ENCODE data around the gene ZNF385B. TPM values are rescaled to one million over a fixed set of nuclear protein-coding genes. Genes with fewer than 3 reads are reported as not detected.
"Not testable (repeated sequence)": the region's sequence is repeated elsewhere in the genome, so short reads cannot be mapped to it uniquely, and the experiment has no call there.

Gene ZNF385B
- polyA plus RNA-seq, 1 of the 3 experiments (the other 2 are of a cell fraction) = 0.16 TPM

DNA sequence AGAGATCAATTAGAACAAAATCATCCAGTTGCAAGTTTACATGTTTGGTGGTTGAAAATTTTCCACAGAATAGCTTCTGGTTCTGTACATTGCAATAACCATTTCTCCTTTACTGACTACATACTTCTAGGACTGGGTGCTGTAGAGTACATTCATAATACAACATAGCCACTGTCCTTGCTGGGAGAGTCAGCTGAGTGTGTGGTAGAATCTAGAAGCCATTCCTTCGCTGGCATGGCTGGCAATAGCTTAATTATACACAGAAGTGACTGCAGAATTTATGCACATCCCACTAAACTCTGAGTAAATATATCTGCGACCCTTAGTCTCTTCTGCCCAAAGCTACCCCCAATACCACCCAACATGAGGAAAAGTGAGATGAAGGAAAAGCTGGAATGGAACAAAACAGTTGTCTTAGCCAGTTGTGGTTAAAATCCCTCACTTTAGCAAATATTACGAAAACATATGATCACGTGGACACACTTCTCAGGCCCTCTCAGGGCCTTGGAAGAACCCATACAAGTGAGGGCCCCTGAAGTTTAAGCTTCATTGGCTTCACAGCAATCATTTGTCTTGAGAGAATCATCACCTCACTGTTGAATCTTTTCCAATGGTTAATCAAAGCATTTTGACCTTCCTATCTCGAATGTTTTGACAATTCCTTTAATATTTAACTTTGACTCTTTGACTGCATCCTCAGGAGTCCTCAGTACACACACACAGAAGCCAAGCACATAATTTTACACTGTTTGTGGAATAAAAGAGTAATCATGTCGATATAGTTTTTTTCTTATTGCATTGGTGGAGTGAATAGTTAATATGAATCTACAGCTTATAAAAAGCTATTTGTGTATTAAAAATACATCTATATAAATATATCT is 225.1 kb downstream of the ZNF385B start:
- no peaks in the 10 kb centered on the region; a peak in 1 of 4 replicates for H3K4me1 ChIP-seq (ENCODE audit: control insufficient read depth in 1 of 2, insufficient read depth in 2 of 2, low read depth in 1 of 2, low read length in 1 of 2)
- TF ChIP-seq ELF1 (IDR thresholded peaks at IDR 0.05) = no peak
- TF ChIP-seq RCOR1 (IDR thresholded peaks at IDR 0.05; ENCODE audit: low read length) = no peak
- TF ChIP-seq, protein P1, sequence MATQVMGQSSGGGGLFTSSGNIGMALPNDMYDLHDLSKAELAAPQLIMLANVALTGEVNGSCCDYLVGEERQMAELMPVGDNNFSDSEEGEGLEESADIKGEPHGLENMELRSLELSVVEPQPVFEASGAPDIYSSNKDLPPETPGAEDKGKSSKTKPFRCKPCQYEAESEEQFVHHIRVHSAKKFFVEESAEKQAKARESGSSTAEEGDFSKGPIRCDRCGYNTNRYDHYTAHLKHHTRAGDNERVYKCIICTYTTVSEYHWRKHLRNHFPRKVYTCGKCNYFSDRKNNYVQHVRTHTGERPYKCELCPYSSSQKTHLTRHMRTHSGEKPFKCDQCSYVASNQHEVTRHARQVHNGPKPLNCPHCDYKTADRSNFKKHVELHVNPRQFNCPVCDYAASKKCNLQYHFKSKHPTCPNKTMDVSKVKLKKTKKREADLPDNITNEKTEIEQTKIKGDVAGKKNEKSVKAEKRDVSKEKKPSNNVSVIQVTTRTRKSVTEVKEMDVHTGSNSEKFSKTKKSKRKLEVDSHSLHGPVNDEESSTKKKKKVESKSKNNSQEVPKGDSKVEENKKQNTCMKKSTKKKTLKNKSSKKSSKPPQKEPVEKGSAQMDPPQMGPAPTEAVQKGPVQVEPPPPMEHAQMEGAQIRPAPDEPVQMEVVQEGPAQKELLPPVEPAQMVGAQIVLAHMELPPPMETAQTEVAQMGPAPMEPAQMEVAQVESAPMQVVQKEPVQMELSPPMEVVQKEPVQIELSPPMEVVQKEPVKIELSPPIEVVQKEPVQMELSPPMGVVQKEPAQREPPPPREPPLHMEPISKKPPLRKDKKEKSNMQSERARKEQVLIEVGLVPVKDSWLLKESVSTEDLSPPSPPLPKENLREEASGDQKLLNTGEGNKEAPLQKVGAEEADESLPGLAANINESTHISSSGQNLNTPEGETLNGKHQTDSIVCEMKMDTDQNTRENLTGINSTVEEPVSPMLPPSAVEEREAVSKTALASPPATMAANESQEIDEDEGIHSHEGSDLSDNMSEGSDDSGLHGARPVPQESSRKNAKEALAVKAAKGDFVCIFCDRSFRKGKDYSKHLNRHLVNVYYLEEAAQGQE (IDR thresholded peaks at IDR 0.05; ENCODE audit: low read depth, low read length) = no peak
- TF ChIP-seq, protein P2, sequence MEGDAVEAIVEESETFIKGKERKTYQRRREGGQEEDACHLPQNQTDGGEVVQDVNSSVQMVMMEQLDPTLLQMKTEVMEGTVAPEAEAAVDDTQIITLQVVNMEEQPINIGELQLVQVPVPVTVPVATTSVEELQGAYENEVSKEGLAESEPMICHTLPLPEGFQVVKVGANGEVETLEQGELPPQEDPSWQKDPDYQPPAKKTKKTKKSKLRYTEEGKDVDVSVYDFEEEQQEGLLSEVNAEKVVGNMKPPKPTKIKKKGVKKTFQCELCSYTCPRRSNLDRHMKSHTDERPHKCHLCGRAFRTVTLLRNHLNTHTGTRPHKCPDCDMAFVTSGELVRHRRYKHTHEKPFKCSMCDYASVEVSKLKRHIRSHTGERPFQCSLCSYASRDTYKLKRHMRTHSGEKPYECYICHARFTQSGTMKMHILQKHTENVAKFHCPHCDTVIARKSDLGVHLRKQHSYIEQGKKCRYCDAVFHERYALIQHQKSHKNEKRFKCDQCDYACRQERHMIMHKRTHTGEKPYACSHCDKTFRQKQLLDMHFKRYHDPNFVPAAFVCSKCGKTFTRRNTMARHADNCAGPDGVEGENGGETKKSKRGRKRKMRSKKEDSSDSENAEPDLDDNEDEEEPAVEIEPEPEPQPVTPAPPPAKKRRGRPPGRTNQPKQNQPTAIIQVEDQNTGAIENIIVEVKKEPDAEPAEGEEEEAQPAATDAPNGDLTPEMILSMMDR (IDR thresholded peaks at IDR 0.05) = no peak
- no peak for TF ChIP-seq NFIC (IDR thresholded peaks at IDR 0.05; ENCODE audit: borderline replicate concordance)
- TF ChIP-seq, protein P3, sequence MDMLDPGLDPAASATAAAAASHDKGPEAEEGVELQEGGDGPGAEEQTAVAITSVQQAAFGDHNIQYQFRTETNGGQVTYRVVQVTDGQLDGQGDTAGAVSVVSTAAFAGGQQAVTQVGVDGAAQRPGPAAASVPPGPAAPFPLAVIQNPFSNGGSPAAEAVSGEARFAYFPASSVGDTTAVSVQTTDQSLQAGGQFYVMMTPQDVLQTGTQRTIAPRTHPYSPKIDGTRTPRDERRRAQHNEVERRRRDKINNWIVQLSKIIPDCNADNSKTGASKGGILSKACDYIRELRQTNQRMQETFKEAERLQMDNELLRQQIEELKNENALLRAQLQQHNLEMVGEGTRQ (IDR thresholded peaks at IDR 0.05; ENCODE audit: borderline replicate concordance, low read depth, low read length) = no peak
- TF ChIP-seq GATA2 (CRISPR knock-in tag; IDR thresholded peaks at IDR 0.05) = no peak
- no peak for TF ChIP-seq TEAD4 (IDR thresholded peaks at IDR 0.05; ENCODE audit: borderline replicate concordance, insufficient read depth)
- ChIA-PET POLR2A (no interaction called here), CTCF (interaction anchor here (1.0 to 1.5 kb wide), 2 partner anchors 9 to 115 kb away, joined by 3 read pairs; no protein-coding TSS in a partner anchor)
- no peaks in the 10 kb centered on the region for H3K9me3 ChIP-seq
- WGBS (ENCODE audit: low lambda C conversion rate) = 67% methylated on average over 6 of the region's 6 CpGs
- H3K27ac ChIP-seq (ENCODE audit: low read depth in 2 of 2, low read length in 1 of 2) = no peak overlapping the region
- H3K9ac ChIP-seq = no peak overlapping the region
- no peak for DNase-seq
- peak overlapping the region; percentile 24; the same call in 1 of the 2 replicates for H2AFZ ChIP-seq (ENCODE audit: low read depth)
- no peak overlapping the region for H3K4me2 ChIP-seq
- H4K20me1 ChIP-seq (ENCODE audit: insufficient read depth) = no peaks in the 10 kb centered on the region
- no peaks in the 10 kb centered on the region for H3K9me2 ChIP-seq
- H3K4me3 ChIP-seq (ENCODE audit: low read depth in 2 of 2, low read length in 1 of 2) = no peak overlapping the region; a peak in 1 of 4 replicates
- no peaks in the 10 kb centered on the region for H3K79me2 ChIP-seq (ENCODE audit: insufficient read depth)
- no peaks in the 10 kb centered on the region for H3K36me3 ChIP-seq (replicated peaks in 1 of 2; ENCODE audit: control insufficient read depth in 1 of 2, insufficient read depth in 2 of 2, low read length in 1 of 2)
- H3K27me3 ChIP-seq (ENCODE audit: insufficient read depth) = no peaks in the 10 kb centered on the region
- H3F3A ChIP-seq (replicated peaks; ENCODE audit: insufficient read depth) = no peaks in the 10 kb centered on the region

DNA sequence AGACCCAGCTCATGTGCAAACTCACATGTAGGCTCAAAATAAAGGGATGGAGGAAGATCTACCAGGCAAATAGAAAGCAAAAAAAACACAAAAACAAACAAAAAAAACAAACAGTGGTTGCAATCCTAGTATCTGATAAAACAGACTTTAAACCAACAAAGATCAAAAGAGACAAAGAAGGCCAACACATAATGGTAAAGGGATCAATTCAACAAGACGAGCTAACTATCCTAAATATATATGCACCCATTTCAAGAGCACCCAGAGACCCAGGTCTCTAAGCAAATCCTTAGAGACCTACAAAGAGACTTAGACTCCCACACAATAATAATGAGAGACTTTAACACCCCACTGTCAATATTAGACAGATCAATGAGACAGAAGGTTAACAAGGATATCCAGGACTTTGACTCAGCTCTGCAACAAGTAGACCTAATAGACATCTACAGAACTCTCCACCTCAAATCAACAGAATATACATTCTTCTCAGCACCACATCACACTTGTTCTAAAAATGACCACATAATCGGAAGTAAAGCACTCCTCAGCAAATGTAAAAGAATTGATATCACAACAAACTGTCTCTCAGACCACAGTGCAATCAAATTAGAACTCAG is 229.5 kb downstream of the ZNF385B start:
- H3K27ac ChIP-seq (ENCODE audit: low read depth in 2 of 2, low read length in 1 of 2); H3K9ac ChIP-seq; H3K36me3 ChIP-seq (replicated peaks in 1 of 2; ENCODE audit: control insufficient read depth in 1 of 2, insufficient read depth in 2 of 2, low read length in 1 of 2); POLR2A ChIA-PET; H3K4me2 ChIP-seq; H3K79me2 ChIP-seq (ENCODE audit: insufficient read depth); H3K27me3 ChIP-seq (ENCODE audit: insufficient read depth); H3K9me3 ChIP-seq; H4K20me1 ChIP-seq (ENCODE audit: insufficient read depth); H2AFZ ChIP-seq (ENCODE audit: low read depth); H3K9me2 ChIP-seq; DNase-seq; H3K4me1 ChIP-seq (ENCODE audit: control insufficient read depth in 1 of 2, insufficient read depth in 2 of 2, low read depth in 1 of 2, low read length in 1 of 2); H3F3A ChIP-seq (replicated peaks; ENCODE audit: insufficient read depth); H3K4me3 ChIP-seq (ENCODE audit: low read depth in 2 of 2, low read length in 1 of 2): not testable (repeated sequence)
- WGBS (ENCODE audit: low lambda C conversion rate) = 53% methylated on average over 2 of the region's 2 CpGs
- CTCF ChIA-PET = interaction anchor here (1.1 kb wide), 1 partner anchor 35 kb away, joined by 3 read pairs; no protein-coding TSS in a partner anchor

DNA sequence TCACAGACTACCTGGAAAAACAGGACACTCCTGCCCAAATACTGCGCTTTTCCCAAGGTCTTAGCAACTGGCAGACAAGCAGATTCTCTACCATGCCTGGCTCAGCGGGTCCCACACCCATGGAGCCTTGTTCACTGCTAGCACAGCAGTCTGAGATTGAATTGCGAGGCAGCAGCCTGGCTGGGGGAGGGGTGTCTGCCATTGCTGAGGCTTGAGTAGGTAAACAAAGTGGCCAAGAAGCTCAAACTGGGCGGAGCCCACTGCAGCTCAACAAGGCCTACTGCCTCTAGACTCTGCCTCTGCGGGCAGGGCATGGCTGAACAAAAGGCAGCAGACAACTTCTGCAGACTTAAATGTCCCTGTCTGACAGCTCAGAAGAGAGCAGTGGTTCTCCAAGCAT is 231.6 kb downstream of the ZNF385B start:
- H3K27me3 ChIP-seq (ENCODE audit: insufficient read depth); H3K4me1 ChIP-seq (ENCODE audit: control insufficient read depth in 1 of 2, insufficient read depth in 2 of 2, low read depth in 1 of 2, low read length in 1 of 2); H3K4me3 ChIP-seq (ENCODE audit: low read depth in 2 of 2, low read length in 1 of 2); H3K36me3 ChIP-seq (replicated peaks in 1 of 2; ENCODE audit: control insufficient read depth in 1 of 2, insufficient read depth in 2 of 2, low read length in 1 of 2); H3F3A ChIP-seq (replicated peaks; ENCODE audit: insufficient read depth); H2AFZ ChIP-seq (ENCODE audit: low read depth); H3K27ac ChIP-seq (ENCODE audit: low read depth in 2 of 2, low read length in 1 of 2); CTCF ChIA-PET; H3K9me2 ChIP-seq; H3K9ac ChIP-seq; H3K79me2 ChIP-seq (ENCODE audit: insufficient read depth); POLR2A ChIA-PET; H3K4me2 ChIP-seq; H3K9me3 ChIP-seq; DNase-seq; H4K20me1 ChIP-seq (ENCODE audit: insufficient read depth): not testable (repeated sequence)
- WGBS (ENCODE audit: low lambda C conversion rate) = 65% methylated on average over 5 of the region's 5 CpGs
